HG03521 (cell line): ENCODE measurements around the gene CDC14A.

Experiments used
- ATAC-seq: cut with Tn5 transposase; IDR thresholded peaks from one replicate; pipeline ENCODE4 v1.9.1; 2021; ENCODE audit warnings: mild to moderate bottlenecking, moderate library complexity; ENCODE audit not compliant: unreplicated experiment

The CDC14A gene

GRCh38 chr1:100441146-100441545 is 88.8 kb downstream of the CDC14A start:
- no peak for ATAC-seq

- no peak for ATAC-seq
These were observed 89.3 kb downstream of the CDC14A start for GRCh38 chr1:100441651-100442050.

GRCh38 chr1:100443811-100444571 is 91.7 kb downstream of the CDC14A start:
- ATAC-seq = peak; percentile 46

GRCh38 chr1:100445565-100445964 is 93.3 kb downstream of the CDC14A start:
- ATAC-seq = no peak

GRCh38 chr1:100448366-100448765 is 96.1 kb downstream of the CDC14A start:
- ATAC-seq = no peak

GRCh38 chr1:100449477-100449876 is 97.2 kb downstream of the CDC14A start:
- no peak for ATAC-seq

GRCh38 chr1:100452641-100453040 is 100.3 kb downstream of the CDC14A start:
- no peak for ATAC-seq

- ATAC-seq = no peak
These were observed 103.3 kb downstream of the CDC14A start for GRCh38 chr1:100455478-100456072.

- ATAC-seq = no peak
These were observed 104.6 kb downstream of the CDC14A start for GRCh38 chr1:100456880-100457279.

GRCh38 chr1:100457683-100458082 is 105.4 kb downstream of the CDC14A start:
- ATAC-seq = no peak

GRCh38 chr1:100458661-100459357 is 106.5 kb downstream of the CDC14A start:
- no peak for ATAC-seq

- peak; percentile 73 for ATAC-seq
These were observed 107.2 kb downstream of the CDC14A start for GRCh38 chr1:100459358-100460114.

GRCh38 chr1:100461222-100461621 is 108.9 kb downstream of the CDC14A start:
- no peak for ATAC-seq

GRCh38 chr1:100462326-100463025 is 110.2 kb downstream of the CDC14A start:
- ATAC-seq = no peak

GRCh38 chr1:100463791-100464424 is 111.6 kb downstream of the CDC14A start:
- peak; percentile 91 for ATAC-seq

GRCh38 chr1:100469578-100469977 is 117.3 kb downstream of the CDC14A start:
- no peak for ATAC-seq

- no peak for ATAC-seq
These were observed 122.5 kb downstream of the CDC14A start for GRCh38 chr1:100474834-100475233.

GRCh38 chr1:100476735-100477290 is 124.5 kb downstream of the CDC14A start:
- no peak for ATAC-seq

- no peak for ATAC-seq
These were observed 126.5 kb downstream of the CDC14A start for GRCh38 chr1:100478816-100479215.
